H1 (cell line): ENCODE data around the gene USP7. TPM values are rescaled to one million over a fixed set of nuclear protein-coding genes. Genes with fewer than 3 reads are reported as not detected.

Experiments
- CTCF ChIA-PET: fragments of 300-600 bp; sonication (Branson Sonifier 250); formaldehyde crosslinking; loops from one replicate; lab custom pipeline; 2021; ENCODE audit not compliant: partially characterized antibody; lab: Charles Lee
- POLR2A ChIA-PET: fragments of 300-600 bp; sonication (Branson Sonifier 250); formaldehyde crosslinking; loops from one replicate; lab custom pipeline; 2021; ENCODE audit warnings: inconsistent platforms; ENCODE audit not compliant: partially characterized antibody; lab: Charles Lee
- DNase-seq, 2 experiments: peaks; one replicate each; pipeline versions ENCODE4 v3.0.0 to v3.0.0-alpha.2; 2010 to 2022; ENCODE audit warnings: low spot score in 2 of 2, low read depth in 1 of 2, mixed read lengths in 1 of 2
- FAIRE-seq: peaks from 2 replicates; lab custom pipeline; 2011; peaks lifted over from hg19 to GRCh38; lab: Jason Lieb, UNC
- H2AFZ ChIP-seq: 2 replicates; pipeline ENCODE4 v1.8.1; 2012; ENCODE audit warnings: low read length, inconsistent platforms
- H2AK5ac ChIP-seq: 2 replicates; pipeline ENCODE4 v1.6.1; 2013; ENCODE audit warnings: low read depth, low read length
- H2BK120ac ChIP-seq: replicated peaks from 2 replicates; pipeline ENCODE3; 2013; ENCODE audit warnings: low read depth, low read length, inconsistent platforms
- H2BK12ac ChIP-seq: 2 replicates; pipeline ENCODE4 v1.6.1; 2013; ENCODE audit warnings: low read depth, low read length
- H2BK15ac ChIP-seq: 2 replicates; pipeline ENCODE4 v1.6.1; 2013; ENCODE audit warnings: low read length
- H2BK20ac ChIP-seq: 2 replicates; pipeline ENCODE4 v1.6.1; 2013; ENCODE audit warnings: low read length
- H2BK5ac ChIP-seq: 2 replicates; pipeline ENCODE4 v1.6.1; 2013; ENCODE audit warnings: low read depth, low read length
- H3K14ac ChIP-seq: 2 replicates; pipeline ENCODE4 v1.6.1; 2013; ENCODE audit warnings: inconsistent platforms; ENCODE audit not compliant: insufficient read length
- H3K18ac ChIP-seq: 2 replicates; pipeline ENCODE4 v1.6.1; 2013; ENCODE audit warnings: low read length; ENCODE audit errors: extremely low read depth
- H3K23ac ChIP-seq: 2 replicates; pipeline ENCODE4 v1.6.1; 2013; ENCODE audit warnings: inconsistent platforms; ENCODE audit not compliant: insufficient read length
- H3K23me2 ChIP-seq: 2 replicates; pipeline ENCODE4 v1.6.1; 2013; ENCODE audit warnings: low read depth, low read length
- H3K27ac ChIP-seq: 2 replicates; pipeline ENCODE4 v1.6.1; 2011; ENCODE audit warnings: low read depth, low read length, inconsistent platforms
- H3K27me3 ChIP-seq, 4 experiments: replicated peaks in 1 of 4; 1 replicate in 1 of 4; 2 replicates in 3 of 4; pipeline versions ENCODE4 v1.6.1 to v1.8.1; 2011 to 2013; ENCODE audit warnings: low read length in 3 of 4, mild to moderate bottlenecking in 3 of 4, inconsistent platforms in 2 of 4, mixed read lengths in 2 of 4, moderate library complexity in 1 of 4; ENCODE audit not compliant: control insufficient read depth in 3 of 4, insufficient read depth in 3 of 4; ENCODE audit errors: extremely low read depth in 1 of 4
- H3K36me3 ChIP-seq, 4 experiments: 2 replicates each; pipeline versions ENCODE4 v1.6.1 to v1.8.1; 2011 to 2013; ENCODE audit warnings: mild to moderate bottlenecking in 4 of 4, low read length in 3 of 4, moderate library complexity in 2 of 4, control low read depth in 1 of 4, inconsistent platforms in 1 of 4; ENCODE audit not compliant: insufficient read depth in 4 of 4, control insufficient read depth in 2 of 4
- H3K4ac ChIP-seq: replicated peaks from 2 replicates; pipeline ENCODE3; 2013; ENCODE audit warnings: low read length, low read depth, mixed read lengths, inconsistent platforms; ENCODE audit not compliant: insufficient read length
- H3K4me1 ChIP-seq, 4 experiments: replicated peaks in 1 of 4; 1 replicate in 1 of 4; 2 replicates in 3 of 4; pipeline versions ENCODE4 v1.6.1 to v1.8.1; 2011 to 2013; ENCODE audit warnings: low read length in 3 of 4, inconsistent platforms in 2 of 4, mixed read lengths in 1 of 4; ENCODE audit not compliant: insufficient read depth in 4 of 4, control insufficient read depth in 3 of 4
- H3K4me2 ChIP-seq, 2 experiments: 2 replicates each; pipeline versions ENCODE4 v1.6.1 to v1.8.1; 2011 to 2013; ENCODE audit warnings: low read depth in 2 of 2, low read length in 2 of 2, control low read depth in 1 of 2, inconsistent platforms in 1 of 2, mild to moderate bottlenecking in 1 of 2; ENCODE audit not compliant: insufficient read depth in 1 of 2
- H3K4me3 ChIP-seq, 4 experiments: fragments of 200-600, 300-600 bp in 1 of 4; sonication (generic), shearing (Covaris generic), sonication (Bioruptor Twin) in 1 of 4; 2 replicates each; pipeline versions ENCODE4 v1.5.1 to v1.8.1; 2011 to 2016; ENCODE audit warnings: low read length in 4 of 4, low read depth in 3 of 4, control low read depth in 2 of 4, inconsistent platforms in 2 of 4, mild to moderate bottlenecking in 2 of 4, mixed read lengths in 1 of 4, moderate library complexity in 1 of 4; ENCODE audit not compliant: insufficient read depth in 2 of 4; ENCODE audit errors: extremely low read depth in 1 of 4
- H3K56ac ChIP-seq: replicated peaks from 2 replicates; pipeline ENCODE3; 2013; ENCODE audit warnings: low read depth, mild to moderate bottlenecking, mixed read lengths, low read length, inconsistent platforms; ENCODE audit not compliant: insufficient read length
- H3K79me1 ChIP-seq: 2 replicates; pipeline ENCODE4 v1.6.1; 2013; ENCODE audit warnings: low read depth, low read length, control low read depth
- H3K79me2 ChIP-seq, 2 experiments: 2 replicates each; pipeline versions ENCODE4 v1.6.1 to v1.8.1; 2012 to 2013; ENCODE audit warnings: low read length in 2 of 2, mild to moderate bottlenecking in 2 of 2, inconsistent platforms in 1 of 2; ENCODE audit not compliant: insufficient read depth in 2 of 2, control insufficient read depth in 1 of 2
- H3K9ac ChIP-seq, 4 experiments: replicated peaks in 1 of 4; 1 replicate in 1 of 4; 2 replicates in 3 of 4; pipeline versions ENCODE4 v1.6.1 to v1.8.1; 2011 to 2013; ENCODE audit warnings: low read depth in 3 of 4, low read length in 3 of 4, control low read depth in 2 of 4, mild to moderate bottlenecking in 2 of 4, moderate library complexity in 2 of 4, inconsistent platforms in 1 of 4; ENCODE audit errors: extremely low read depth in 1 of 4
- H3K9me3 ChIP-seq, 2 experiments: 2 replicates each; pipeline versions ENCODE4 v1.6.1 to v1.8.1; 2012 to 2013; ENCODE audit warnings: mild to moderate bottlenecking in 2 of 2, moderate library complexity in 2 of 2, control low read depth in 1 of 2, inconsistent platforms in 1 of 2, low read depth in 1 of 2, low read length in 1 of 2, mixed read lengths in 1 of 2; ENCODE audit not compliant: insufficient read depth in 2 of 2
- H4K20me1 ChIP-seq, 2 experiments: replicated peaks in 1 of 2; 2 replicates each; pipeline versions ENCODE3 to v1.8.1; 2011 to 2013; ENCODE audit warnings: inconsistent platforms in 2 of 2, low read length in 2 of 2, mild to moderate bottlenecking in 1 of 2; ENCODE audit not compliant: insufficient read depth in 2 of 2, control insufficient read depth in 1 of 2
- H4K5ac ChIP-seq: 2 replicates; pipeline ENCODE4 v1.6.1; 2013; ENCODE audit warnings: low read length, low read depth, mixed read lengths, inconsistent platforms; ENCODE audit not compliant: insufficient read length
- H4K8ac ChIP-seq: 2 replicates; pipeline ENCODE4 v1.8.0; 2013; ENCODE audit warnings: mild to moderate bottlenecking, moderate library complexity, low read length, inconsistent platforms; ENCODE audit not compliant: insufficient read depth; ENCODE audit errors: extremely low read depth
- H4K91ac ChIP-seq: replicated peaks from 2 replicates; pipeline ENCODE3; 2013; ENCODE audit warnings: low read length, mixed read lengths, inconsistent platforms; ENCODE audit not compliant: insufficient read length
- ASH2L ChIP-seq: fragments of 200-600, 300-600 bp; sonication (generic); IDR thresholded peaks from one replicate; pipeline ENCODE4 v1.7.1; 2017; ENCODE audit warnings: low read length
- BACH1 ChIP-seq: IDR thresholded peaks from 2 replicates; pipeline ENCODE4 v1.6.1; 2012; ENCODE audit warnings: low read length, improper control_type of control experiment
- CHD2 ChIP-seq: IDR thresholded peaks from 2 replicates; pipeline ENCODE4 v1.6.1; 2012; ENCODE audit warnings: low read length, improper control_type of control experiment
- CTBP2 ChIP-seq: IDR thresholded peaks from 2 replicates; pipeline ENCODE4 v1.7.0; 2011; ENCODE audit warnings: borderline replicate concordance, mild to moderate bottlenecking, moderate library complexity, mixed read lengths, low read length; ENCODE audit not compliant: insufficient read depth, insufficient read length
- HDAC2 ChIP-seq, 2 experiments: fragments of 300-600 bp in 1 of 2; sonication (generic) in 1 of 2; IDR thresholded peaks; 2 replicates each; pipeline ENCODE4 v1.6.1; 2011 to 2012; ENCODE audit warnings: low read depth in 2 of 2, low read length in 2 of 2, mild to moderate bottlenecking in 2 of 2, moderate library complexity in 2 of 2, borderline replicate concordance in 1 of 2, inconsistent platforms in 1 of 2
- RBBP5 ChIP-seq: IDR thresholded peaks from 2 replicates; pipeline ENCODE4 v1.7.1; 2012; ENCODE audit warnings: low read depth, mild to moderate bottlenecking, inconsistent platforms, low read length, moderate library complexity, borderline replicate concordance
- SAP30 ChIP-seq: fragments of 300-600 bp; sonication (generic); IDR thresholded peaks from 2 replicates; pipeline ENCODE4 v1.7.1; 2012; ENCODE audit warnings: low read length, moderate library complexity, mild to moderate bottlenecking, inconsistent platforms; ENCODE audit not compliant: insufficient read depth, insufficient replicate concordance
- SIRT6 ChIP-seq: IDR thresholded peaks from one replicate; pipeline ENCODE4 v1.7.1; 2012; ENCODE audit warnings: low read length, inconsistent platforms
- TBP ChIP-seq: IDR thresholded peaks from 2 replicates; pipeline ENCODE4 v1.6.1; 2011; ENCODE audit warnings: low read depth, low read length, improper control_type of control experiment
- TCF12 ChIP-seq: IDR thresholded peaks from 2 replicates; pipeline ENCODE4 v1.6.1; 2011; ENCODE audit warnings: low read depth, mild to moderate bottlenecking, low read length
- WGBS, 2 experiments: shearing (Covaris generic) in 1 of 2; methylation state at CpG; one replicate each; pipeline versions ENCODE4 v1.1.6 to v1.1.7; 2013 to 2015; ENCODE audit warnings: low lambda C conversion rate in 2 of 2, mixed read lengths in 2 of 2, inconsistent platforms in 1 of 2, low coverage in 1 of 2, missing lambda C conversion rate in 1 of 2; ENCODE audit not compliant: insufficient replicate concordance in 2 of 2, insufficient coverage in 1 of 2, insufficient read length in 1 of 2; ENCODE audit errors: extremely low coverage in 1 of 2, missing lambda C conversion rate in 1 of 2; 5-methylcytosine and 5-hydroxymethylcytosine counted together
- polyA plus RNA-seq, 7 experiments: library from polyadenylated mRNA; depleted of rRNA in 3 of 7; stranded (reverse) in 5 of 7; unstranded in 2 of 7; fragments of >200 nt in 5 of 7; fragments of 200-250 nt in 2 of 7; gene quantifications; 1 replicate in 5 of 7; 2 replicates in 1 of 7; 4 replicates in 1 of 7; pipeline versions ENCODE4 v1.2.1 to v1.2.3, GENCODE V29; 2011 to 2013; ENCODE audit warnings: missing spikeins in 2 of 7, mixed read lengths in 2 of 7
- total RNA-seq: library from RNA; stranded (reverse); fragmentation: NEBNext Ultra II Directional; extraction: Animal tissue kit (Norgen Biotek cat#: 25700); gene quantifications from 2 replicates; pipeline ENCODE4 v1.2.1, GENCODE V29; 2021
- TF ChIP-seq, protein P1 (sequence below): IDR thresholded peaks from 2 replicates; pipeline ENCODE4 v1.6.1; 2011; ENCODE audit warnings: low read depth, mild to moderate bottlenecking, low read length; ENCODE audit not compliant: insufficient read depth

Gene USP7
- total and polyA plus RNA-seq, 2 of the 8 experiments (the other 6 are each of a cell fraction or from before 2014, with no cell fraction given) = 21.3 to 211 TPM

DNA sequence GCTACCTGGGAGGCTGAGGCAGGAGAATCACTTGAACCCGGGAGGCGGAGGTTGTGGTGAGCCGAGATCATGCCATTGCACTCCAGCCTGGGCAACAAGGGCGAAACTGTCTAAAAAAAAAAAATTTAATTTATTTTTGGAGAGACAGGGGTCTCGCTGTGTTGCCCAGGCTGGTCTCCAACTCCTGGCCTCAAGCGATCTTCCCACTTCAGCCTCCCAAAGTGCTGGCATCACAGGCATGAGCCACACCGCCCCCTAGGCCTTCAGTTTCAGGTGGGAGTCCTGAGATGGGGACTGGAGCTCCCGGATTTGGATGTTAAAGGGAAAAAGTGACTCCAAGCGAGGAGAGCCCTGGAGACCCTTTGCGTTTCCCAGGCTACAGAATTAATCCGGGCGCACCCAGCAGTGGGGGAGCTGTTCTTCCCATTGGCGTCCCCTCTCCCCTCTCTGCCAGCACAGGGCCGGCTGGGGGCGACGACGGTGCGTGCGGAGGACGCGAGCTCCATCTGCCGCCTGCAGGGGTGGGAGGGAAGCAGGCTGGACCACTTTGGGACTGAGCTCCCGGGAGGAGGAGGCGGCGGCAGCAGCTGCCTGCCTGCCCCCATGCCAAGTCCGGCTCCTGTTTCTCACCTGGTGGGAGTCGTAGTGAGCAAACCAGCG, 49.3 kb upstream of the USP7 start:
- H2BK5ac ChIP-seq = no peak overlapping the region
- no peaks in the 10 kb centered on the region for H3K79me1 ChIP-seq
- H2BK15ac ChIP-seq = no peak overlapping the region
- no peaks in the 10 kb centered on the region for H3K79me2 ChIP-seq
- WGBS, 2 experiments = 28% methylated on average over 28 of the region's 28 CpGs; no CpG with 5 or more reads in 1 of the 2 experiments
- no peak for FAIRE-seq
- H3K23ac ChIP-seq = no peak overlapping the region
- no peak overlapping the region for H3K18ac ChIP-seq
- H3K14ac ChIP-seq = no peak overlapping the region
- H3K9me3 ChIP-seq = peaks cover 2 to 7% of the 10 kb centered on the region in 2 experiments; a peak in 3 of 4 replicates
- no peak overlapping the region for H3K4me3 ChIP-seq
- H3K4me1 ChIP-seq = peaks cover 0 to 10% (median 7%) of the 10 kb centered on the region in 4 experiments; a peak in 5 of 7 replicates
- POLR2A ChIA-PET = interaction anchor here (0.9 to 1.0 kb wide), 3 partner anchors 49 to 94 kb away, joined by 3 read pairs; no protein-coding TSS in a partner anchor
- H2BK120ac ChIP-seq = no peak overlapping the region
- H3K23me2 ChIP-seq = no peaks in the 10 kb centered on the region
- peak overlapping the region; percentile 85; the same call in 1 of the 2 replicates for H2AFZ ChIP-seq
- H2AK5ac ChIP-seq = no peak overlapping the region
- no peak overlapping the region for H4K91ac ChIP-seq
- H3K9ac ChIP-seq = no peak overlapping the region
- CTCF ChIA-PET = interaction anchor here (0.6 to 3.9 kb wide), 47 partner anchors 9 to 359 kb away, joined by 3 to 44 read pairs (median 4); partner anchors contain the start of gene LITAFD
- no peak overlapping the region for H3K56ac ChIP-seq
- peaks cover 0 to 2% of the 10 kb centered on the region in 2 experiments for H4K20me1 ChIP-seq
- DNase-seq = peak; percentile 82 to 88
- 0 out of 2 replicates have a peak overlapping the region, but pooled peaks have one; percentile 11 for H4K8ac ChIP-seq
- no peaks in the 10 kb centered on the region for H3K36me3 ChIP-seq
- H4K5ac ChIP-seq = no peak overlapping the region
- no peak overlapping the region for H2BK20ac ChIP-seq
- no peak overlapping the region; the same call in 1 of the 2 replicates for H2BK12ac ChIP-seq
- H3K27ac ChIP-seq = no peak overlapping the region
- peak overlapping the region; percentile 25 to 49; a peak in 3 of 4 replicates for H3K4me2 ChIP-seq
- no peak overlapping the region for H3K4ac ChIP-seq
- no peaks in the 10 kb centered on the region; a peak in 1 of 7 replicates for H3K27me3 ChIP-seq
- no peak for TF ChIP-seq CHD2
- peak; percentile 33; the same call in 1 of the 2 replicates for TF ChIP-seq TBP
- peak; percentile 52 for TF ChIP-seq ASH2L
- no peak for TF ChIP-seq SAP30
- no peak for TF ChIP-seq TCF12
- peak; percentile 60; the same call in 1 of the 2 replicates for TF ChIP-seq RBBP5
- TF ChIP-seq CTBP2 = peak; percentile 41
- peak; percentile 87 for TF ChIP-seq BACH1
- no peak for TF ChIP-seq SIRT6
- peak; percentile 77 to 83; a peak in 2 of 4 replicates for TF ChIP-seq HDAC2 (IDR thresholded peaks at IDR 0.05; ENCODE audit: borderline replicate concordance in 1 of 2, low read depth in 2 of 2, low read length in 2 of 2)
- TF ChIP-seq, protein P1, sequence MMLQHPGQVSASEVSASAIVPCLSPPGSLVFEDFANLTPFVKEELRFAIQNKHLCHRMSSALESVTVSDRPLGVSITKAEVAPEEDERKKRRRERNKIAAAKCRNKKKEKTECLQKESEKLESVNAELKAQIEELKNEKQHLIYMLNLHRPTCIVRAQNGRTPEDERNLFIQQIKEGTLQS = no peak
